Measurements from ENCODE around the gene PLXNA1. TPM values are rescaled to one million over a fixed set of nuclear protein-coding genes. Genes with fewer than 3 reads are reported as not detected.

PLXNA1 gene
- total and polyA plus RNA-seq, 10 of the 15 experiments (the other 5 are each of a cell fraction or from before 2014, with no cell fraction given) = 0.03 to 16.4 (median 2.5) TPM

DNA sequence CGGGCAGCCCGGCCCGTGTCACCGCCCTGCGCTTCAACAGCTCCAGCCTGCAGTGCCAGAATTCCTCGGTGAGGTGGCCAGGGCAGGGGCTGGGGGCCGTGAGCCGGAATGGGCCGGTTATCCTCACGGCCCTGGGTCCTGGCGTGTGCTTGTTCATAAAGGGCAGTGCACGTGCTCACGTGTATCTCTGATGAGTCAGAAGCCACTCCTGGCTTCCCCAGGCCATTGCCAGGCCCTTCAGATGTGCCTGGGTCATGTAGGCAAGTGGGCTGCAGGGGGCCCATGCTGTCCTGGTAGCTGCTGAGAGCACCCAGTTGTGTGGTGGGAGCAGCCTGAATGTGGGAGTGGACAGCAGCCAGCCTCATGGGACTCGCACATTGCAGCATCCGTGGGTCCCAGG lies 29.2 kb downstream of the PLXNA1 start (continued):
- no peak for TF ChIP-seq KDM1A (IDR thresholded peaks at IDR 0.05; ENCODE audit: borderline replicate concordance)
- TF ChIP-seq, protein P1, sequence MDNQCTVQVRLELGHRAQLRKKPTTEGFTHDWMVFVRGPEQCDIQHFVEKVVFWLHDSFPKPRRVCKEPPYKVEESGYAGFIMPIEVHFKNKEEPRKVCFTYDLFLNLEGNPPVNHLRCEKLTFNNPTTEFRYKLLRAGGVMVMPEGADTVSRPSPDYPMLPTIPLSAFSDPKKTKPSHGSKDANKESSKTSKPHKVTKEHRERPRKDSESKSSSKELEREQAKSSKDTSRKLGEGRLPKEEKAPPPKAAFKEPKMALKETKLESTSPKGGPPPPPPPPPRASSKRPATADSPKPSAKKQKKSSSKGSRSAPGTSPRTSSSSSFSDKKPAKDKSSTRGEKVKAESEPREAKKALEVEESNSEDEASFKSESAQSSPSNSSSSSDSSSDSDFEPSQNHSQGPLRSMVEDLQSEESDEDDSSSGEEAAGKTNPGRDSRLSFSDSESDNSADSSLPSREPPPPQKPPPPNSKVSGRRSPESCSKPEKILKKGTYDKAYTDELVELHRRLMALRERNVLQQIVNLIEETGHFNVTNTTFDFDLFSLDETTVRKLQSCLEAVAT (IDR thresholded peaks at IDR 0.05) = no peak

DNA sequence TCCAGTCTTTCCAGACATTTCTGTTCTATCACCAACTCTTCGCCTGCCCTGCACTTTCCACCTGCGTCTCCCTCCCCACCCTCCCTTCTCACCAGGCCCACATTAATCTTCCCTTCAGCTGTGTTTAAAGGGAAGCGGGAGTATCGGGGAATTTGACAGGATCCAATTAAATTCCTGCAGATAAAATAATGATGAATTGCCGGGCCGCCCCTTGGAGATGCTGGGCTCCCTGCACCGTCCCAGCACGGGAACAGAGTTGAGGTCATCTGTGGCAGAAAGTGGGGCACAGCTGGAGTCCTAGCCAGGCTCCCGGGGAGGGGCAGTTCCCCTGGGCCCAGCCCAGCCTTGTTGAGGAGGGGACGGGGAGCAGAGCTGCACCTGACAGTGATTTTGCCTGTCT lies 30.3 kb downstream of the PLXNA1 start:
- 85% methylated on average over 8 of the region's 10 CpGs for WGBS (ENCODE audit: insufficient coverage, insufficient replicate concordance, low lambda C conversion rate, missing lambda C conversion rate)
- no peak overlapping the region for H2AFZ ChIP-seq (ENCODE audit: control insufficient read depth, low read depth, low read length)
- no peak for DNase-seq (ENCODE audit: low read depth, low spot score)
- TF ChIP-seq CHD1 (IDR thresholded peaks at IDR 0.05; ENCODE audit: low read depth, low read length) = no peak
- no peak for TF ChIP-seq SPI1 (IDR thresholded peaks at IDR 0.05; ENCODE audit: borderline replicate concordance, insufficient read depth, low read depth, low read length)
- TF ChIP-seq TCF3 (IDR thresholded peaks at IDR 0.05; ENCODE audit: borderline replicate concordance, insufficient read depth, low read depth, low read length) = no peak
- TF ChIP-seq, protein P2, sequence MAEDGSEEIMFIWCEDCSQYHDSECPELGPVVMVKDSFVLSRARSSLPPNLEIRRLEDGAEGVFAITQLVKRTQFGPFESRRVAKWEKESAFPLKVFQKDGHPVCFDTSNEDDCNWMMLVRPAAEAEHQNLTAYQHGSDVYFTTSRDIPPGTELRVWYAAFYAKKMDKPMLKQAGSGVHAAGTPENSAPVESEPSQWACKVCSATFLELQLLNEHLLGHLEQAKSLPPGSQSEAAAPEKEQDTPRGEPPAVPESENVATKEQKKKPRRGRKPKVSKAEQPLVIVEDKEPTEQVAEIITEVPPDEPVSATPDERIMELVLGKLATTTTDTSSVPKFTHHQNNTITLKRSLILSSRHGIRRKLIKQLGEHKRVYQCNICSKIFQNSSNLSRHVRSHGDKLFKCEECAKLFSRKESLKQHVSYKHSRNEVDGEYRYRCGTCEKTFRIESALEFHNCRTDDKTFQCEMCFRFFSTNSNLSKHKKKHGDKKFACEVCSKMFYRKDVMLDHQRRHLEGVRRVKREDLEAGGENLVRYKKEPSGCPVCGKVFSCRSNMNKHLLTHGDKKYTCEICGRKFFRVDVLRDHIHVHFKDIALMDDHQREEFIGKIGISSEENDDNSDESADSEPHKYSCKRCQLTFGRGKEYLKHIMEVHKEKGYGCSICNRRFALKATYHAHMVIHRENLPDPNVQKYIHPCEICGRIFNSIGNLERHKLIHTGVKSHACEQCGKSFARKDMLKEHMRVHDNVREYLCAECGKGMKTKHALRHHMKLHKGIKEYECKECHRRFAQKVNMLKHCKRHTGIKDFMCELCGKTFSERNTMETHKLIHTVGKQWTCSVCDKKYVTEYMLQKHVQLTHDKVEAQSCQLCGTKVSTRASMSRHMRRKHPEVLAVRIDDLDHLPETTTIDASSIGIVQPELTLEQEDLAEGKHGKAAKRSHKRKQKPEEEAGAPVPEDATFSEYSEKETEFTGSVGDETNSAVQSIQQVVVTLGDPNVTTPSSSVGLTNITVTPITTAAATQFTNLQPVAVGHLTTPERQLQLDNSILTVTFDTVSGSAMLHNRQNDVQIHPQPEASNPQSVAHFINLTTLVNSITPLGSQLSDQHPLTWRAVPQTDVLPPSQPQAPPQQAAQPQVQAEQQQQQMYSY (CRISPR knock-in tag; IDR thresholded peaks at IDR 0.05) = no peak
- TF ChIP-seq, protein P3, sequence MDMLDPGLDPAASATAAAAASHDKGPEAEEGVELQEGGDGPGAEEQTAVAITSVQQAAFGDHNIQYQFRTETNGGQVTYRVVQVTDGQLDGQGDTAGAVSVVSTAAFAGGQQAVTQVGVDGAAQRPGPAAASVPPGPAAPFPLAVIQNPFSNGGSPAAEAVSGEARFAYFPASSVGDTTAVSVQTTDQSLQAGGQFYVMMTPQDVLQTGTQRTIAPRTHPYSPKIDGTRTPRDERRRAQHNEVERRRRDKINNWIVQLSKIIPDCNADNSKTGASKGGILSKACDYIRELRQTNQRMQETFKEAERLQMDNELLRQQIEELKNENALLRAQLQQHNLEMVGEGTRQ (IDR thresholded peaks at IDR 0.05; ENCODE audit: borderline replicate concordance, low read depth, low read length) = no peak
- TF ChIP-seq, protein P4, sequence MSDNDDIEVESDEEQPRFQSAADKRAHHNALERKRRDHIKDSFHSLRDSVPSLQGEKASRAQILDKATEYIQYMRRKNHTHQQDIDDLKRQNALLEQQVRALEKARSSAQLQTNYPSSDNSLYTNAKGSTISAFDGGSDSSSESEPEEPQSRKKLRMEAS (IDR thresholded peaks at IDR 0.05; ENCODE audit: low read depth, low read length) = no peak
- TF ChIP-seq RELA (IDR thresholded peaks at IDR 0.05; ENCODE audit: borderline replicate concordance, partially characterized antibody) = no peak
- no peak for TF ChIP-seq NR2C2 (IDR thresholded peaks at IDR 0.05; ENCODE audit: borderline replicate concordance, control insufficient read depth, insufficient read length, low read depth)
- TF ChIP-seq, protein P5, sequence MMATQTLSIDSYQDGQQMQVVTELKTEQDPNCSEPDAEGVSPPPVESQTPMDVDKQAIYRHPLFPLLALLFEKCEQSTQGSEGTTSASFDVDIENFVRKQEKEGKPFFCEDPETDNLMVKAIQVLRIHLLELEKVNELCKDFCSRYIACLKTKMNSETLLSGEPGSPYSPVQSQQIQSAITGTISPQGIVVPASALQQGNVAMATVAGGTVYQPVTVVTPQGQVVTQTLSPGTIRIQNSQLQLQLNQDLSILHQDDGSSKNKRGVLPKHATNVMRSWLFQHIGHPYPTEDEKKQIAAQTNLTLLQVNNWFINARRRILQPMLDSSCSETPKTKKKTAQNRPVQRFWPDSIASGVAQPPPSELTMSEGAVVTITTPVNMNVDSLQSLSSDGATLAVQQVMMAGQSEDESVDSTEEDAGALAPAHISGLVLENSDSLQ (IDR thresholded peaks at IDR 0.05) = no peak
- no peak for TF ChIP-seq TCF12 (IDR thresholded peaks at IDR 0.05; ENCODE audit: low read depth, low read length)
- no peak for TF ChIP-seq SIN3A (IDR thresholded peaks at IDR 0.05; ENCODE audit: low read depth, low read length)
- no peak for TF ChIP-seq GABPA (IDR thresholded peaks at IDR 0.05; ENCODE audit: low read depth)
- no peak for TF ChIP-seq PAX8 (IDR thresholded peaks at IDR 0.05)
- TF ChIP-seq HDGF (IDR thresholded peaks at IDR 0.05) = no peak

More for the DNA sequence above, 30.3 kb downstream of the PLXNA1 start:
- Histone ChIP-seq H3K9ac (ENCODE audit: control insufficient read depth, insufficient read depth, low read length) (no peak overlapping the region), H3K27me3 (replicated peaks in 1 of 2; ENCODE audit: control insufficient read depth in 2 of 2, insufficient read depth in 2 of 2, low read length in 1 of 2) (no peaks in the 10 kb centered on the region), H3K9me3 (replicated peaks; ENCODE audit: control insufficient read depth, insufficient read depth, low read length) (no peaks in the 10 kb centered on the region), H4K20me1 (ENCODE audit: control insufficient read depth, insufficient read depth) (no peaks in the 10 kb centered on the region), H3K79me2 (ENCODE audit: control insufficient read depth, insufficient read depth, low read length) (no peaks in the 10 kb centered on the region), H3K36me3 (ENCODE audit: control insufficient read depth in 2 of 2, insufficient read depth in 2 of 2, low read length in 1 of 2) (peaks cover 0 to 12% of the 10 kb centered on the region in 2 experiments; a peak in 2 of 4 replicates), H3K4me3 (no peak overlapping the region), H3K4me2 (ENCODE audit: control insufficient read depth, insufficient read depth) (no peak overlapping the region), H3K27ac (ENCODE audit: control insufficient read depth, insufficient read depth) (no peak overlapping the region), H3K4me1 (ENCODE audit: control insufficient read depth, insufficient read depth, low read length) (peaks cover 16% of the 10 kb centered on the region)
- FAIRE-seq (no peak), ATAC-seq (no peak)
- intact Hi-C loops (cut with micrococcal nuclease; ENCODE audit: unreplicated experiment) = no loop called here
- ChIA-PET RAD21 (ENCODE audit: unreplicated experiment) (no interaction called here), POLR2A (no interaction called here), SMC1A (ENCODE audit: uncharacterized antibody, unreplicated experiment) (no interaction called here), CTCF (no interaction called here)
- no TSS peak for BruUV-seq (replicated peaks)
- in situ Hi-C loops (cut with MboI) = no loop called here
